Activated T-cell treated with anti-CD3 and anti-CD28 coated beads, Interleukin-2, amount 50 U/mL, for 24 hours (primary cell): ENCODE measurements around the gene FGF23.
"Not testable (repeated sequence)": the region's sequence is repeated elsewhere in the genome, so short reads cannot be mapped to it uniquely, and the experiment has no call there.

Experiments
- DNase-seq: peaks from one replicate; pipeline ENCODE4 v3.0.0-alpha.2; 2020
- H3K27ac Mint-ChIP-seq: 2 replicates; pipeline ENCODE4 v1.8.0; 2020; ENCODE audit warnings: mild to moderate bottlenecking, mixed read lengths
- H3K27me3 Mint-ChIP-seq: 2 replicates; pipeline ENCODE4 v1.8.0; 2020; ENCODE audit warnings: mixed read lengths
- H3K36me3 Mint-ChIP-seq: 2 replicates; pipeline ENCODE4 v1.8.0; 2020; ENCODE audit warnings: low read depth, mixed read lengths
- H3K4me1 Mint-ChIP-seq: 2 replicates; pipeline ENCODE4 v1.8.0; 2020; ENCODE audit warnings: low read depth, mixed read lengths
- H3K4me3 Mint-ChIP-seq: 2 replicates; pipeline ENCODE4 v1.8.0; 2020; ENCODE audit warnings: mild to moderate bottlenecking, moderate library complexity, mixed read lengths
- H3K9me3 Mint-ChIP-seq: 2 replicates; pipeline ENCODE4 v1.8.0; 2020; ENCODE audit warnings: mixed read lengths

FGF23 gene

GRCh38 chr12:4379405-4379804 is at the start of gene FGF23:
Gene FGF23 (minus strand): TSS chr12:4379712. CDS start chr12:4379582, 130 bp downstream.
- DNase-seq, result no peak
- H3K27me3 Mint-ChIP-seq, result peaks cover 21% of the 10 kb centered on the region

DNA sequence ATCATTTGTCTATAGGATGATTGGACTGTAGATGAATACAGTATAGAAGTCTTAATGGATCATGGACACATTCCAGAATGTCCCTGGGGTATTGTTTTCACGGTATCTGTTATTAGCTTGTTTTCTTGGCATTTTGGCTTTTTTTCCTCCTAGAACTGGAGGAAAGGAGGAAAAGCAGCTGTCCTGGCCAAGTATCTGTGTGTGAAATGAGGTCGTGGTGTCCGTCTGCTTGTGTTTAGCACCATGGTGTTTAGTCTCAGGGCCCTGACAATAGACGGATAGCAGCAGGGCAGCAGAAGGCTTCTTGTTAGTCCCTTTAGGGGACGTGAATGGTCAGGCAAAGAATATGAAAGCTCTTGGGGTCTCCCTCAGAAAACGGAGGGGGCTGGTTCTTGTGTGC is 44.9 kb upstream of the FGF23 start:
- Mint-ChIP-seq H3K27ac (no peak overlapping the region), H3K27me3 (no peaks in the 10 kb centered on the region), H3K4me3 (no peak overlapping the region), H3K4me1 (no peaks in the 10 kb centered on the region), H3K36me3 (no peaks in the 10 kb centered on the region), H3K9me3 (no peaks in the 10 kb centered on the region)
- DNase-seq, result no peak

More at GRCh38 chr12:4379405-4379804, at the start of gene FGF23:
- Mint-ChIP-seq H3K36me3 (no peaks in the 10 kb centered on the region), H3K27ac (no peak within 1 kb of the TSS), H3K4me1 (no peaks in the 10 kb centered on the region), H3K4me3 (no peak within 1 kb of the TSS), H3K9me3 (no peaks in the 10 kb centered on the region)

DNA sequence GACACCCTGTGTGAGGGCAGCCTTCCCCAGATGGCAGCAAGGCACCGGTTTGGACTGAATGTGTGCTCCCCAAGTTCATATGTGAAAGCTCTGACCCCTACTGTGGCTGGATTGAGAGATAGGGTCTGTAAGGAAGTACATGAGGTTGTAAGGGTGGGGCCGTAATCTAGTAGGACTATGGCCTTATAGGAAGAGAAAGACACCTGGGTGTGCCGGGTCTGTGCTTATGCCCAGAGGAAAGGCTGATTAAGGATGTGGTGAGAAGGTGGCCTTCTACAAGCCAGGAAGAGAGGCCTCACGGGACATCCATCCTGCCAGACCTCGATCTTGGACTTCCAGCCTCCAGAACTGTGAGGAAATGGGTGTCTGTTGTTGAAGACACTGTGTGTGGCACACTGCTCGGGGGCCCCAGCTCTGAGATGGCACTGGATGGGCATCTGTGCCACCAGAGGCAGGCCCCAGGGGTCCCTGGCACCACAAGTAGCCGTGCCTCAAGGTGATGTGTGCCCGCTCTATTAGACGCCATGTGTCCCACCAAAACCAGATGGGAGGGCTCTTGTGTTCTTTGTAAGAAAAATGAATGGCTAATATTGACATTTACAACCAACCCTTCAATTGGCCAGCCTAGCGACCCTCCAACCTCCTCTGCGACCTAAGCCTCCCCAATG is 44.1 kb upstream of the FGF23 start:
- H3K27ac Mint-ChIP-seq, result no peak overlapping the region

GRCh38 chr12:4422985-4423384 is 43.5 kb upstream of the FGF23 start:
- no peaks in the 10 kb centered on the region for H3K27me3 Mint-ChIP-seq
- H3K36me3 Mint-ChIP-seq, result no peaks in the 10 kb centered on the region
- no peak overlapping the region for H3K4me3 Mint-ChIP-seq
- H3K4me1 Mint-ChIP-seq, result no peaks in the 10 kb centered on the region
- no peak overlapping the region for H3K27ac Mint-ChIP-seq
- no peaks in the 10 kb centered on the region for H3K9me3 Mint-ChIP-seq
- DNase-seq, result no peak

More for the DNA sequence above, 44.1 kb upstream of the FGF23 start:
- Mint-ChIP-seq H3K4me3 (no peak overlapping the region), H3K27me3 (no peaks in the 10 kb centered on the region), H3K4me1 (no peaks in the 10 kb centered on the region), H3K9me3 (no peaks in the 10 kb centered on the region), H3K36me3 (no peaks in the 10 kb centered on the region)
- no peak for DNase-seq

DNA sequence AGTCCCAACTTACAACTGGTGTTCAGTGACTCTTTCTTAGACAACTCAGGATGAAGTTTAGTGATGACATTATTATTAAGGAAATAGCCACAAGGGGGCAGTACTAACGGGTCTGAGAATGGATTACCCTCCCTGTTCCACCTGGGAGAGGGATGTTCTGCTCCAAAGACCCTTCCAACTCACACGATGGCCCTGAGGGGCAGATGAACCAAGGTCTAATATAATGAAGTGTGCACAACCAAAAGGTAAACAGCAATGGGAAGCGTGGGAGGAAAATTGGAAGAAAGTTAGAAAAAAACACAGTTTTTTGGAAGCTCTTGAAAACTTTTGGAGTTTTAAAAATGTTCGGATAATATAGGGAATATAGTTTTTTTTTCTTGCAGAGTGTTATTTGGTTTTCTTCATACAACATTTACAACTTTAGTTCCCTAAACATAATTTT is 42.1 kb upstream of the FGF23 start:
- Mint-ChIP-seq H3K27ac (no peak overlapping the region), H3K9me3 (no peaks in the 10 kb centered on the region), H3K4me1 (no peaks in the 10 kb centered on the region), H3K27me3 (peaks cover 5% of the 10 kb centered on the region), H3K36me3 (no peaks in the 10 kb centered on the region), H3K4me3 (no peak overlapping the region)
- DNase-seq, result no peak

DNA sequence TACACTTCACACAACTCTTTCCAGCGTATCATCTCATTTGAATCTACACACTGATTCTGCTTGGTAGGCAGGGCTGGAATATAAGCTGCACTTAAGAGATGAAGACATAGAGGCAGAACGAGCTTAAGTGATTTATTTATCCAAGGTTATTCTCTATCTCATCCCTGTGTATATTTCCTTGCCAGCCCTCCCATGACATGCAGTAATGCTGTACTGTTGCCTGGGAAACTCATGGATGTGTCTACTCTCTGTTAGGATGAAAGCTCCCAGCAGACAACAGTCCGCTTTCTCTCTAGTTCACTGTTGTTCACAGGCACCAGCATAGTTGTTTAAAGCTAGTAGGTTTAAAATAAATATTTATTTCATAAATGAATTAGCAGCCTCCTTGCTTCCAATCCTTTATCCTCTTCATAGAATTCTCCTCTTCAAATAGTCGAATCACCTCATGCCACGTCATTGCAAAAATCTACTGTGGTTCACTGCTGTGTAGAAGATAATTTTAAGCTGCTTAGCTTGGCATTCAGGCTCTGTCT is 40.7 kb upstream of the FGF23 start:
- DNase-seq, result no peak
- Mint-ChIP-seq H3K4me1 (peaks cover 5% of the 10 kb centered on the region), H3K4me3 (no peak overlapping the region), H3K27ac (no peak overlapping the region), H3K36me3 (no peaks in the 10 kb centered on the region), H3K9me3 (no peaks in the 10 kb centered on the region), H3K27me3 (peaks cover 17% of the 10 kb centered on the region)

GRCh38 chr12:4418913-4419312 is 39.4 kb upstream of the FGF23 start:
- Mint-ChIP-seq H3K4me3 (no peak overlapping the region), H3K4me1 (peaks cover 11% of the 10 kb centered on the region), H3K27ac (no peak overlapping the region), H3K9me3 (no peaks in the 10 kb centered on the region), H3K36me3 (no peaks in the 10 kb centered on the region), H3K27me3 (peaks cover 19% of the 10 kb centered on the region)
- DNase-seq, result no peak

GRCh38 chr12:4417936-4418335 is 38.4 kb upstream of the FGF23 start:
- peaks cover 11% of the 10 kb centered on the region for H3K4me1 Mint-ChIP-seq
- no peaks in the 10 kb centered on the region for H3K36me3 Mint-ChIP-seq
- H3K27ac Mint-ChIP-seq, result no peak overlapping the region
- no peak for DNase-seq
- no peak overlapping the region for H3K4me3 Mint-ChIP-seq
- peaks cover 19% of the 10 kb centered on the region for H3K27me3 Mint-ChIP-seq
- no peaks in the 10 kb centered on the region for H3K9me3 Mint-ChIP-seq

DNA sequence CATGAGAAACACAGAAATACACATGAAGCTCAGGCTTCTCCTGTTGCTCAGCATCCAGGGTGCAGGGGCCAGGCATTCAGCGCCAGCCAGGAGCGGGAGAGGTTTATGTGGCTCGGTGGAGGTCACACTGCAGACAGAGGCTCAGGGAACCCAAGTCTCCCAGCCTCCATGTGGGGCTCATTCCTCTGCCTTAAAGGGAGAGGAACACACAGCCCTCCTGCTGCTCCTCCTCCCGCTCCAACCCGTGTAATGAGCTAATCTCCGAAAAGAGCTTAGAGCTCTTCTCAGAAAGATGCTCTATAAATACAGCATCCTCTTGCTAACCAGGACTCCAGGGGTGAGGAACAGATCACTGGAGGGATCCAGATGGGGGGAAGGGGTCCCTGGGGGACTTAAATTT is 37.9 kb upstream of the FGF23 start:
- H3K4me3 Mint-ChIP-seq, result no peak overlapping the region
- H3K27me3 Mint-ChIP-seq, result peaks cover 19% of the 10 kb centered on the region
- no peak for DNase-seq
- H3K27ac Mint-ChIP-seq, result no peak overlapping the region
- H3K36me3 Mint-ChIP-seq, result no peaks in the 10 kb centered on the region
- peaks cover 11% of the 10 kb centered on the region for H3K4me1 Mint-ChIP-seq
- H3K9me3 Mint-ChIP-seq, result no peaks in the 10 kb centered on the region

DNA sequence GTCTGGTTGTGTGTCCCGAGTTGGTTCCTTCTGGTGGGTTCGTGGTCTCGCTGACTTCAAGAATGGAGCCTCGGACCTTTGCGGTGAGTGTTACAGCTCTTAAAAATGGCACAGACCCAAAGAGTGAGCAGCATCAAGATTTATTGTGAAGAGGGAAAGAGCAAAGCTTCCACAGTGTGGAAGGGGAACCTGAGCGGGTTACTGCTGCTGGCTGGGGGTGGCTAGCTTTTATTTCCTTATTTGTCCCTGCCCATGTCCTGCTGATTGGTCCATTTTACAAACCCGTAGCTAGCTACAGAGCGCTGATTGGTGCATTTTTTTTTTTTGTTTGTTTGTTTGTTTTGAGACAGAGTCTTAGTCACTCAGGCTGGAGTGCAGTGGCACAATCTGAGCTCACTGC is 36.8 kb upstream of the FGF23 start:
- H3K4me1 Mint-ChIP-seq, result peaks cover 11% of the 10 kb centered on the region
- no peak overlapping the region for H3K27ac Mint-ChIP-seq
- no peak overlapping the region for H3K4me3 Mint-ChIP-seq
- no peaks in the 10 kb centered on the region for H3K9me3 Mint-ChIP-seq
- peaks cover 19% of the 10 kb centered on the region for H3K27me3 Mint-ChIP-seq
- DNase-seq, result no peak
- no peaks in the 10 kb centered on the region for H3K36me3 Mint-ChIP-seq

DNA sequence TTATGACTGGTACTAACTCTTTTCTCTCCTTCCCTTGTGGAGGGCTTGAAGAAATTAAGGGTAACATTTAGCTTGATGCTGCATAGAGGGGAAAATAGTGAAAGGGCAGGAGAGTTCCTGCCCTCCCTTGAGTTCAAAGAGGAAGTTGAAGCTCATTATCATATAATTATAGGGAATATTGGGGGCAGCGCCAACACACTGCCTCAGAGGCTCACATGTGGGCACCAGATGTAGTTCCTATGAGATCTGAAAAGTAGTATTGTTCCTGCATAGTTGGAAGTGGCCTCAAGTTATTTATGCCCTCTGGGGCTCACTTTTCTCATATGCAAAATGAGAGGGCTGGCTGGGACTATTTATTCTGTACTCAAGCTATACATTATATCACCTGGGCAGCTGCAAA is 33.0 kb upstream of the FGF23 start:
- Mint-ChIP-seq H3K9me3 (no peaks in the 10 kb centered on the region), H3K27ac (no peak overlapping the region), H3K4me3 (no peak overlapping the region), H3K4me1 (peaks cover 11% of the 10 kb centered on the region), H3K27me3 (peaks cover 19% of the 10 kb centered on the region), H3K36me3 (no peaks in the 10 kb centered on the region)
- no peak for DNase-seq

DNA sequence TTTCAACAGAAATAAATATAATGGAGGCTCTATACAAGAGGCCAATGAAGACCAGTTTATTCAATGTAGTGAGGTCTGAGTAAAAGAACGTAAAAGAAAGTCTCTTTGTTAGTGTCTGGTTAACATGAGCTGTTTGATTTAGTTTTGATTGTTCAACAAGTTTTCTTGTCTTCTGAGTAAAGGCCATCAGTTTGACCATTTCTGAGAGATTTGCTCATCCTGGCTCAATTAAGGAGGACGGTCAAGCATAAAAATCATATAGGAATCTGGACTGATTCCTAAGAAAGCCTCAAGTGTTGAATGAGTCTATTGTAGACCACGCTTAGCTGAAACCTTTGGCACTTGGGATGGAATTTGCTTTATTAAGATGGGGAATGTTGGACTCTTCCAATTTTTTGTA is 32.5 kb upstream of the FGF23 start:
- peaks cover 18% of the 10 kb centered on the region for H3K27me3 Mint-ChIP-seq
- no peak for DNase-seq
- H3K27ac Mint-ChIP-seq, result no peak overlapping the region
- H3K36me3 Mint-ChIP-seq, result no peaks in the 10 kb centered on the region
- no peaks in the 10 kb centered on the region for H3K9me3 Mint-ChIP-seq
- no peak overlapping the region for H3K4me3 Mint-ChIP-seq
- peaks cover 11% of the 10 kb centered on the region for H3K4me1 Mint-ChIP-seq

DNA sequence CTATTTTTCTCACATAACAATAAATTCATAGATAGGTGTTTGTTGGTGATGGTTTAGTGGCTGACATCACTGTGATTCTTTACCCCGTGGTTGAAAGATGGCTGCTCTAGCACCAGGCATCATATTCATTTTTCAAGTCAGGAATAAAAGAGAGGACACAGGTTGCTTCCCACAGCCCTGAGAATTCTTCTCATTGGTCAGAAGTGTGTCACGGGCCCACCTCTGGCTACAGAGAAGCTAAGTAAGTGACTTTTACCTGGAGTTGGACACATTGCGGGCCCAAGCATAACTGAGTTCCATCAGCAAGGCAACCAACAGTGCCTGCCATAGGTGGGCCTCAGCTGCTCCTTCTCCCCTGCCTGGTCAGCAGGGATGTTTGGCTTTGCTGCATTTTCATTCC is 27.6 kb upstream of the FGF23 start:
- no peaks in the 10 kb centered on the region for H3K4me1 Mint-ChIP-seq
- no peaks in the 10 kb centered on the region for H3K36me3 Mint-ChIP-seq
- H3K27me3 Mint-ChIP-seq, result peaks cover 4% of the 10 kb centered on the region
- no peak overlapping the region for H3K4me3 Mint-ChIP-seq
- no peaks in the 10 kb centered on the region for H3K9me3 Mint-ChIP-seq
- no peak for DNase-seq
- H3K27ac Mint-ChIP-seq, result no peak overlapping the region

- not testable (repeated sequence) for H3K4me1 Mint-ChIP-seq, H3K4me3 Mint-ChIP-seq, DNase-seq, H3K9me3 Mint-ChIP-seq, H3K27ac Mint-ChIP-seq, H3K36me3 Mint-ChIP-seq
- H3K27me3 Mint-ChIP-seq, result peaks cover 14% of the 10 kb centered on the region
These were observed 25.5 kb upstream of the FGF23 start for GRCh38 chr12:4404877-4405637.

DNA sequence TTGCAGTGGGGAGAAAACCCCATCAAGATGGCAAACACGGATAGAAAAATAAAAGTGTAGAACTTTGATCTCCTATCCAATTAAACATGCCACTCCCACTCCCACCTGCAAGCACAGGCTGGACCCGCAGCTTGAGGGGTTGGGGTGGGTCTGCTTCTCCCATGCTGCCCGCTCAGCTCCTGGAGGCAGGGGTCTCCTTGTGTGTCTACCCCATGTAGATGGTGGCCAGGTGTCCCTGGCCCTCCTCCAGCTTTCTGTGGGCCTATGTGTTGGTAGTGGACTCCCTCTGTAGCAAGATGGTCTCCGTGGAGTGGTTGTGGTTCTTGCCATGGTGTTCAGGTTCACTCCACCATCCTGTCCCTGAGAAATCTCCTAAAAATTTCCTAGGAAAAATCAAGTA is 23.5 kb upstream of the FGF23 start:
- Mint-ChIP-seq H3K4me1 (no peaks in the 10 kb centered on the region), H3K36me3 (no peaks in the 10 kb centered on the region), H3K4me3 (no peak overlapping the region), H3K9me3 (no peaks in the 10 kb centered on the region), H3K27me3 (peaks cover 19% of the 10 kb centered on the region), H3K27ac (no peak overlapping the region)
- no peak for DNase-seq
